Stimulated activated CD4-positive, alpha-beta T cell treated with anti-CD3 and anti-CD28 coated beads, Interleukin-4, amount 100 ng/mL, for 24 hours (primary cell): Measurements from ENCODE around the gene MPEG1.
A peak's percentile ranks its signal among the peaks of the same experiment; 100 is the strongest.

Source experiments
- DNase-seq: peaks from one replicate; pipeline ENCODE4 v3.0.0-alpha.2; 2020

The MPEG1 gene

GRCh38 chr11:59218319-59218718 lies 5.6 kb upstream of the MPEG1 start:
- DNase-seq, result no peak

GRCh38 chr11:59216641-59217564 lies 4.2 kb upstream of the MPEG1 start:
- peak; percentile 17 for DNase-seq

- no peak for DNase-seq
Observed at GRCh38 chr11:59214141-59214893, 1.6 kb upstream of the MPEG1 start.

GRCh38 chr11:59212222-59212621 lies 505 bp downstream of the MPEG1 start:
- DNase-seq, result no peak

- DNase-seq, result peak; percentile 57
Observed at GRCh38 chr11:59208956-59209355, 3.8 kb downstream of the MPEG1 start.

GRCh38 chr11:59207988-59208451 lies 4.7 kb downstream of the MPEG1 start:
- peak; percentile 66 for DNase-seq

- no peak for DNase-seq
Observed at GRCh38 chr11:59206635-59207034, 6.1 kb downstream of the MPEG1 start.

- DNase-seq, result no peak
Observed at GRCh38 chr11:59205648-59206047, 7.1 kb downstream of the MPEG1 start.

GRCh38 chr11:59204746-59205145 lies 8.0 kb downstream of the MPEG1 start:
- no peak for DNase-seq

- DNase-seq, result no peak
Observed at GRCh38 chr11:59201353-59201752, 11.4 kb downstream of the MPEG1 start.

- no peak for DNase-seq
Observed at GRCh38 chr11:59200423-59200746, 12.3 kb downstream of the MPEG1 start.

- DNase-seq, result peak; percentile 56
Observed at GRCh38 chr11:59199546-59200422, 12.9 kb downstream of the MPEG1 start.

GRCh38 chr11:59198726-59199125 lies 14.0 kb downstream of the MPEG1 start:
- DNase-seq, result no peak

- no peak for DNase-seq
Observed at GRCh38 chr11:59197991-59198390, 14.7 kb downstream of the MPEG1 start.

GRCh38 chr11:59196777-59197176 lies 15.9 kb downstream of the MPEG1 start:
- DNase-seq, result no peak

GRCh38 chr11:59195586-59195985 lies 17.1 kb downstream of the MPEG1 start:
- DNase-seq, result no peak

GRCh38 chr11:59193587-59194130 lies 19.1 kb downstream of the MPEG1 start:
- DNase-seq, result no peak

- no peak for DNase-seq
Observed at GRCh38 chr11:59192446-59193020, 20.2 kb downstream of the MPEG1 start.

GRCh38 chr11:59191890-59192289 lies 20.8 kb downstream of the MPEG1 start:
- DNase-seq, result no peak

GRCh38 chr11:59191095-59191494 lies 21.6 kb downstream of the MPEG1 start:
- DNase-seq, result no peak

GRCh38 chr11:59189986-59190385 lies 22.7 kb downstream of the MPEG1 start:
- DNase-seq, result no peak

- no peak for DNase-seq
Observed at GRCh38 chr11:59188954-59189353, 23.8 kb downstream of the MPEG1 start.
